T47D (cell line): ENCODE measurements around the gene CIC.
A peak's percentile ranks its signal among the peaks of the same experiment; 100 is the strongest.

Source experiments
- DNase-seq, 2 experiments: peaks; one replicate each; pipeline versions ENCODE4 v3.0.0 to v3.0.0-alpha.2; 2011 to 2012; ENCODE audit warnings: low read depth in 1 of 2, low spot score in 1 of 2
- JUND ChIP-seq: IDR thresholded peaks from 2 replicates; pipeline ENCODE4 v1.6.1; 2012; ENCODE audit warnings: low read depth
- in situ Hi-C: cut with HindIII; loops from 2 replicates; pipeline ENCODE4 v1.10.0; 2016; ENCODE audit warnings: low sequenced_read_pairs, low pct_unique_long_range_greater_than_20kb

The CIC gene

GRCh38 chr19:42278452-42279154 is 9.6 kb downstream of the CIC start:
- no peak for TF ChIP-seq JUND
- in situ Hi-C loops: no loop called here
- no peak for DNase-seq

GRCh38 chr19:42279155-42279901 is 10.3 kb downstream of the CIC start:
- TF ChIP-seq JUND: no peak
- DNase-seq: no peak
- in situ Hi-C loops: no loop called here

GRCh38 chr19:42279902-42280814 is 11.1 kb downstream of the CIC start:
- in situ Hi-C loops: no loop called here
- TF ChIP-seq JUND: no peak
- peak; percentile 82 to 96 for DNase-seq

GRCh38 chr19:42280815-42281145 is 11.7 kb downstream of the CIC start:
- no peak for DNase-seq
- TF ChIP-seq JUND: no peak
- in situ Hi-C loops: no loop called here

- DNase-seq: no peak
- TF ChIP-seq JUND: no peak
- in situ Hi-C loops: no loop called here
These were observed 12.2 kb downstream of the CIC start for GRCh38 chr19:42281146-42281826.

- TF ChIP-seq JUND: no peak
- no peak for DNase-seq
- in situ Hi-C loops: no loop called here
These were observed 13.0 kb downstream of the CIC start for GRCh38 chr19:42281827-42282762.

GRCh38 chr19:42282819-42283187 is 13.8 kb downstream of the CIC start:
- no peak for DNase-seq
- no peak for TF ChIP-seq JUND
- in situ Hi-C loops: no loop called here

GRCh38 chr19:42283188-42284065 is 14.4 kb downstream of the CIC start:
- DNase-seq: peak; percentile 88 to 95
- no peak for TF ChIP-seq JUND
- in situ Hi-C loops: no loop called here

- DNase-seq: peak; percentile 68 to 87
- in situ Hi-C loops: no loop called here
- TF ChIP-seq JUND: no peak
These were observed 15.0 kb downstream of the CIC start for GRCh38 chr19:42284066-42284501.

GRCh38 chr19:42284591-42285341 is 15.7 kb downstream of the CIC start:
- in situ Hi-C loops: no loop called here
- no peak for TF ChIP-seq JUND
- DNase-seq: no peak
